GM19438 (cell line): ENCODE measurements around the gene FHIT.

ENCODE experiments used
- ATAC-seq: cut with Tn5 transposase; IDR thresholded peaks from one replicate; pipeline ENCODE4 v1.9.1; 2021; ENCODE audit warnings: low read depth; ENCODE audit not compliant: unreplicated experiment

The FHIT gene

GRCh38 chr3:61132062-61132461, 119.2 kb downstream of the FHIT start:
- ATAC-seq: no peak

- ATAC-seq: no peak
Measured at GRCh38 chr3:61118830-61119229, 132.4 kb downstream of the FHIT start.

DNA sequence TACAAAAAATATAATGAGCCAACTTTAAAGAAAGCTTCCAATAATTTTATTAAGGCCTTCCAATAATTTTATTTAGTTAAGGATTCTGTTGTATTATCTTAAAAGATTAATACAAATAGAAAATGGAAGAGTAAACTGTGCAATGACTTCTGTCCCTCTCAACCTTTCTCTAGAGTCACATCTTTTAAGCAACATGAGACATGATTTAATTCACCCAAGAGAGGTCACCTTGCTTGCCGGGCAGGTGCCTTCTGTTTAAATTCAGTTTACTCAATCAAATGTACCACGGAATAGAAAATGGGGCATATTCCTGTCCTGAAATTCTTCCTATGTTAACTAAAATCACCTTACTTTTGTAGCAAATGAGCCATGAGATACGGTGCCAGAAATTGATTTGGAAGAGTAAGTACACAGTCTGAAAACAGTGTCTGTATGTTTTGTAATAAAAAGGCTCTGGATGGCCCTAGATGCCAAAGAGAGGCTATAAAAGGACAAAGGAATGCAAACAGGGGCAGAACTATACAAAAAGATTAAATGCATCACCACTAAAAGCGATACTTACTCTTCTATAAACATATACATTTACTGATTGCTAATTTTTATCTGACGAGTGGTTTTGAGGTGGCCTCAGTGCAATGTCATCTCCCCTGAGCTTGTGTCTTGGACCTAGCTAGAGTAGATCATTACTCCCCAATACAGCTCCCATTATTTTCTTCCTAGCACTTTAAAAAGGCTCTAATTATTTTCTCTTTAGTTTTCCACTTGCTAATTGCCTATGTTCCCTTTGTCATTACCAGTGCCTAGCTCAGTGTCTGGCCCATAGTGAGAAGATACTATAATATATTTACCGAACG, 134.0 kb downstream of the FHIT start:
- no peak for ATAC-seq

DNA sequence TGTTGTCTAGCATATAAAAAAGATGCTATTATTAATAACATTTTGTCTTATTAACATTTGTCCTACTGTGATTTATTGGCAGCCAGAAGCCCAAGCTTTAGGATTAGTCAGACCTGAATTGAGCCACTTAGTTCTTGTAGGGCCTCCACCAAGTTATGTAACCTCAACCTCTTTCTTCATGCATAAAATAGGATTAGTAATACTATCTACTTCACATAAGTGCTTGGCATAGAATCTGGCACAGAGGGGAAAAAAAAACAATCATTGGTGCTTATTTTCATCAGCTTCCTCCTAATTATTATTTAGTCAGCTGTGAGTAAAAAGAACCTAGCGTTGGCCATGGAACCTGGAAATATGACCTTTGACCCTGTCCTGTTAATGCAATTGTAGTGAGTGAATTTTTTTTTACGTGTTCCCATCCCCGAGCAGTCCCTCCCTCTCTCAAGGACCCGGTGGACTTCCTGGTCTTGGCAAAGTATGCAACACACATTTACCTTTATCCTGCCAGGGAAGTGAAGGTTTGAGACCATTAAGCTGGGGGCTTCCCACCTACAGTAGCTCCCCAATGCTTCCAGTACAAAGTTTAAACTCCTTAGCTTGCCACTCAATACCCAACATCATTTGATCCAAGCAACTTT, 136.8 kb downstream of the FHIT start:
- no peak for ATAC-seq

DNA sequence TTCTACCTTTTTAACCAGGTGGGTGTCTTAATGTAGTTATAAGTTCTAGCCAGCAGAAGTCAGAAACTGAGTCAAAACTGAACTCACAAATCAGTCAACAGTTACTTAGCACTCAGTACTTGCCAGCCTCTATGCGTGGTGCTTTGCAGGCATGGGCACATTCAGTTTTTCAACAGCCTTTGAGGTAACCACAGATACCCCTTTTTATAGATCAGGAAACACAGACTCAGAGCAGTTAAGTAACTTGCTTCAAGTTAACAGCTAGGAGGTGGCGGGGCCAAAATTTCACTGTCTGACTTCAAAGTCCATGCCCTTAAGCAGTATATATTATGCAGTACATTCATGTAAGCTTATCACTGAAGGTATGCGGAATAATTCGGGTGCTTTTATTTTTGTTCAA, 139.4 kb downstream of the FHIT start:
- no peak for ATAC-seq

- ATAC-seq: no peak
Measured at GRCh38 chr3:61110576-61110975, 140.7 kb downstream of the FHIT start.

GRCh38 chr3:61108247-61109019, 142.8 kb downstream of the FHIT start:
- ATAC-seq: no peak

- no peak for ATAC-seq
Measured at GRCh38 chr3:61094608-61095007, 156.6 kb downstream of the FHIT start.

DNA sequence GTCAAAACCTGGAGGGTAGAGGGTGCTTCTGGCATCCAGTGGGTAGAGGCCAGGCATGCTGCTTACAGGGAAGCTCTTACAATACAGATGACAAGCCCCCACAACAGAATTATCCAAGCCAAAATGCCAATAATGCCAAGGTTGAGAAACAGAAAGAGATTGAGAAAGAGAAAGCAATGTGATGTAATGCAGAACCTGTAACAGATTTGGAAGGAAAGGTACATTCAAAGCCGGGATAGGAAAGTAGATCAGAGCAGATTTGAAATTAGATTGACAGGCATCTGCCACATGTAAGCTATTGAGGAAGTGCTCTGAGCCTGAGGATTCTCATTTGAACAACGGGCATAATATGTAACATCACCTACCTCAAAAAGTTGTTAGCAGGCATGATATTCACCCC, 157.9 kb downstream of the FHIT start:
- no peak for ATAC-seq

DNA sequence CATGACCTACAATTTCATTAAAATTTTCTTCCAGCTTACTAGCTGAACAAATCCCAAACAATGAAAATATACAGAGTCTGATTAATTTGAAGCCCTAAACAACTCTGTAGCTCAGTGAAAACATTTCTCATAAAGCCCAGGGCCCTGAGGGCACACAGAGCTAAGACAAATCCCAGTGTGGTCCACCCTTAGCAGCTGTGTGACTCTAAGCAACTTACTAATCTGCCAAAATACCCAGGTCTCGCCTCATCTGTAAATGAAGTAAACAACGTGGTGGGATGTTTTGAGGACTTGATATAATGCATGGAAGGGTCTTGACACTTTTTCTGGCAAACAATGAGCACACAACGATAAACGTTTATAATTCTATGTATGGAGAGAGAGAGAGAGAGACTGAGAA, 158.4 kb downstream of the FHIT start:
- no peak for ATAC-seq

GRCh38 chr3:61090389-61091169, 160.7 kb downstream of the FHIT start:
- no peak for ATAC-seq

DNA sequence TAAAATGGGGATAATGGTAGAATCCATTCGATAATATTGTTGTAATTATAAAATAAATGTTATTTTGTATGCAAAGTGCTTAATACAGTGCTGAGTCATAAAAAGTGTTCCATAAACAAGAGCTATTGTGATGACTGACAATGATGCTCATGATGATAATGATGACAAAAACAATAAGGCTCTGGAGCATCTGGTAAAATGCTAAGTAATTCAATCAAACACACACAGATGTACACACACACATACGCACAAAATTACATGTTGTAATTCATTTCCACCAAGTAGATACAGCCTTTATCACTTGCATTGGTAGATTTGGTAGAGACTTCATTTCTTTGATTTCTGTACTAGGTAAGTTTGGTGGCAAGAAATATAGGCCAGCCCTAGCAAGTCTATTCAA, 163.8 kb downstream of the FHIT start:
- no peak for ATAC-seq

- ATAC-seq: no peak
Measured at GRCh38 chr3:61081554-61081953, 169.7 kb downstream of the FHIT start.

- ATAC-seq: no peak
Measured at GRCh38 chr3:61080737-61081445, 170.4 kb downstream of the FHIT start.

DNA sequence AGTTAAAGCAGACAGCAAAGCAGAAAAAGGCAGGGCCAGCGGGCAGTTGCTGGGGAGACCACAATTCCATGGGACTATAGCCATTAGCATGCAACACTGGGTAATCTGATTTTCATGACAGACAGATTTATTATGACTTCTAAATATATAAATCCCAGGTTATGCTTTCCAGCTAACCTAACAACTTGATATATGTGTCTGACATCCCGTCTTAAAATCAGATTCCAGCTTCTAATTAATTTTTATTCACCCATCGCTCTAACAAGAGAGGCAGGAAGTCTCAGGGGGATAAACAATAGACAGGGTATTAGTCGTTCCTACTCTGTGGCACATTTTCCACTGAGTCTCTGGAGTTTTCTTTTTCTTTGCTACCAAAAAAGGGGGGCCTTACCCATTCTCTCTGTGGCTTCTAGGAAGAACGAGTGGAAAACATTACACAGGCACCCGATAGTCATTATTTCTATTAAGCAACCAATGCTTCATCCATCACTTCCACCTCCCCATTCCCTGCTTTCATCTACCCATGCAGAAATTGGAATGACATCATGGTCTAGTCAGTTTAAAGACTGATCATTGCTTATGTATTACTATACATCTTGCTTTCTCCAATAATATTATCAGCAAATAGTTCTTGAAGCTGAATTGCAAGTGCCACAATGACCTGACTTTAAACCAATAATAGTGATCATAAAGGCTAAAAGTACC, 173.1 kb downstream of the FHIT start:
- ATAC-seq: no peak

- ATAC-seq: no peak
Measured at GRCh38 chr3:61077551-61077950, 173.7 kb downstream of the FHIT start.

- no peak for ATAC-seq
Measured at GRCh38 chr3:61074783-61075182, 176.5 kb downstream of the FHIT start.

DNA sequence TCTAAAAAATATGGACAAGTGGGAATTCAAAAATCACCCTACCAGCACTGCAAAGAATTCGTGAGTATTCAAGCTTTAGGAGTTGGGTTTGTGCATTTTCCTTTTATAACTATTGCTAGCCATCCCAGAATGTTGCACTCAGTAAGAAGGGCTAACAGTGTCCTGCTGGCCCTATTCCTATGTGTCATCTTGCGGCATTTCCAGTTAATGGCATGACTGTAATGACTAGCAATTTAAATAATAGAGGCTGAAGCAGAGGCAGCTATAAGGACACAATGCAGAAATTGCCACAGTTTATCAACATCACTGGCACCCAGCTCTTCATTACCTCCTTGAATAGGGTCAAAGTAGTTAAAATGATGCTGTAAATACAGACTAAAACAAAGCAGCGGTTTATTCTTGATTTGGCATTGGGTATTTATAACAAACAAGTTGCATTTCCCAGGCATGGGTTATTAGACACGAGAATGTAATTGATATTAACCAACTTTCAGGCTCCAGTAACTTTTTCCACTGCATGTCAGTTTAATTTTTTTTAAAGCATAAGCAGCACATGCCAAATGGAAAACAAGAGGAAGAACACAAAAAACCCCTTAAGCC, 177.6 kb downstream of the FHIT start:
- no peak for ATAC-seq

GRCh38 chr3:61068084-61068483, 183.2 kb downstream of the FHIT start:
- ATAC-seq: no peak
